CMK (cell line): Measurements from ENCODE around the gene SLC36A1.

ENCODE experiments used
- DNase-seq: peaks from one replicate; pipeline ENCODE4 v3.0.0-alpha.2; 2010; ENCODE audit warnings: low read depth

Gene SLC36A1

DNA sequence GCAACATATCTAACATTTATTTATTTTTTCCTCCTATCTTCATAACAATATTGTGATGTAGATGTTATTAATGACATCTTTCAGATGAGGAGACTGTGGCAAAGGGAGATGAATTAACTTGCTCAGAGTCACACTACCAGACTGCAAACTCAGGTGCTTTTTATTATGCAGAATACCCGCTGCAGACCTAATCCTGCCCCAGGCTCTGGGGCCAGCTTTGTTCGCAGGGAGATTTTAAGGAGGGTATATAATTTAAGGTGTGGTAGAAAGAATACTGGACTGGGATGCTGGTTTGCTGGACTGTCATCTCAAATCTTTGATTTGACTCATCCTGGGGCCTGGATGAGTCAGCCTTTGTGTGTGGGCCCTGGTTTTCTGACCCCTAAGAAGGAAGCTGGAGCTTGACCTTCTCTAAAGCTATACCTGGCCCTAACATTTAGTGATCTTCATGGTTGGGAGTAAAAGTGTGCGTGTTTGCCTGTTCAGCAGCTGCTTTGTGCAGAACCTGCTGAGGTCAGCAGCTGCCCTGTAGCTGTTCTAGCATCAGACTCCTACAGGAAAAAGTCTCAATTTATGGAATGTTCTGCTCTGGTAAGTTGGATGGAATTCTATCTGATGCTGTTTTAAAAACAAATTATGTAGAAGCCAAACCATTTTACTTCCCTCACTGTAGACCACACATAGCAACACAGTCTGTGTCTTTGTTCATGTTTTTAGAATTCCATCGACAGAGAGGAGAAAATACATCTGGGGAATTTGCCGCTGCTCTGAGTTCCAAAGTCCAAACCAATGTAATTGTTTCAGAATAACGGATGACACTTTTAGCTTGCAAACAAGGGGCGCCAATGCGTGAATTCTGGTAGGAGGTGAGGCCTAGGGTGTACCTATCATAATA is 4.5 kb downstream of the SLC36A1 start:
- DNase-seq = no peak

DNA sequence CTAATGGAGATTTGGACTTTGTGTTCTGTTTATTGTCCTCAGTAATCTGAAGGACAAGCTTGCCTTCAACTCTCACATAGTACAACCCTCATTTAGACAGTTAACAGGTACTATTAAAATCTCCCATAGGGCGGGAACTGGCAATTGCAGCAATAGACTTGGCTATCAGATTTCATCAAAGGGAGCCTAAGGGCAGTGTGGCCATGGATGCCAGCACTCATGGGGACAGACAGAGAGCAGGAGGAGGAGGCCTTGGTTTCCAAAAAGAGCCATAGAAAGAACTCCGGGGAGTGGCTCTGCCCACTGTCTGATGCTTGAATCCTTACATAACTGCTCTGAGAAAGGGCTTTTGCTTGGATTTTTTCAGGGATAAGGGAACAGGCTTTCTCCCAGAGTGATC is 6.8 kb downstream of the SLC36A1 start:
- no peak for DNase-seq

DNA sequence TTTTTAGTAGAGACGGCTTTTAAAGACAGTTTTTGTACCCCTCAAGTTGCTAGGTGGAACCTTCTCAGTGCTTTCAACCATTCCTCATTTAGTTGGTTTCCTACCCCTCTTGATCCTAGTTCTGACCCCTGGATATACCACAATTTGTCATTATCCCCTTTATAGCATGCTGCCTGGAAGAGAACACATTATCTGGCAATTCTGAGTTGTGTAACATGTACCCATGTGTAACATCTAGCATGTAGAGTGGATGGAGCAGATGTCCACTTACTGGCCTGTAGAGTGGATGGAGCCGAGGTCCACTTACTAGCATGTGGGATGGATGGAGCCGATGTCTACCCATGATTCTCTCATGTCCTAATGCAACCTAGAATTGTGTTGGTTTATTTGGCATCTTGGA is 7.5 kb downstream of the SLC36A1 start:
- no peak for DNase-seq

DNA sequence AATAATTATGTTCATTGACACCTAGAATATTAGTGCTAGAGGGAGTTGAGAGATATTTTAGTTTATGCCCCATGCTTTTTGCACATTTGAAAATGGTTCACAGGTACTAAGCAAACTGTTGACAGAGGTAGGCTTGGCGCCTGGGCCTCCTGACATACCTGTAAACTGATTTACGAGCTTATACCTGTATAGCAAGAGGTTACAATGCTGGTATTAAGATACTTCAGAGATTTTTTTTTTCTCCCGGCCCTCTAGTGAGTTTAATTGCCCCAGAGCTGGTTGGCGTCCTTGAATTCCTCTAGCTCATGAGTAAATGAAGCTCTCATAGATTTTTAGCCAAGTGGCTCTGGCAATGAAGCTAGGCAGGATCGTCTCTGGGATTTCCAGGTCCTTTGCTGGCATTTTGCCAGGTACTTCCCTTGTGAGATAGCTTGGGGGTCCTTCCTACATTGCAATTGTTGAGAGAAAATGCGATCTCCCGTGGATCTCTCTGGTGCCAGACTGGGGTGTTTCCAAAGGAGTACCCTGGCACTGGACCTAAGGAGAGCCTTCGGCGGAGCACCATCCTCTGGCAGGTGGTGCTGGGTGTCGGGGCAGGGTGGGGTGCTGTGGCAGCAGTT is 9.0 kb downstream of the SLC36A1 start:
- no peak for DNase-seq

DNA sequence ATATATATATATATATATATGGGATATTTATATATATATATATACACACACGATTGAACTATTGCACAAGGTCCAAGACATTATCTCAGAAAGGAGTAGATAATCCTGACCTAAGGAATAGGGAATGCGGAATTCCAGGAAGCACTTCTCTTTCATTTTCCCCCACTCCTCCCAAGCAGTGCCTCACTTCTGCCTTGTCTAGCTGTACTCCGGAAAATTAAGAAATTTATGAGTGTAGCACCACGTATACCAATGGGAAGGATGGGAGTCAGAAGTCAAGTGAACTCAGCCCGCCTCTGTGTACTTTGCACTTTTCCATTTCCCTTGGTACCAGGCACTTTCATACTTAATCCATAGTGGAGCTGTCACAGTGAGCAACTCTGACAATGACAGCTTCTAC is 10.9 kb downstream of the SLC36A1 start:
- no peak for DNase-seq

DNA sequence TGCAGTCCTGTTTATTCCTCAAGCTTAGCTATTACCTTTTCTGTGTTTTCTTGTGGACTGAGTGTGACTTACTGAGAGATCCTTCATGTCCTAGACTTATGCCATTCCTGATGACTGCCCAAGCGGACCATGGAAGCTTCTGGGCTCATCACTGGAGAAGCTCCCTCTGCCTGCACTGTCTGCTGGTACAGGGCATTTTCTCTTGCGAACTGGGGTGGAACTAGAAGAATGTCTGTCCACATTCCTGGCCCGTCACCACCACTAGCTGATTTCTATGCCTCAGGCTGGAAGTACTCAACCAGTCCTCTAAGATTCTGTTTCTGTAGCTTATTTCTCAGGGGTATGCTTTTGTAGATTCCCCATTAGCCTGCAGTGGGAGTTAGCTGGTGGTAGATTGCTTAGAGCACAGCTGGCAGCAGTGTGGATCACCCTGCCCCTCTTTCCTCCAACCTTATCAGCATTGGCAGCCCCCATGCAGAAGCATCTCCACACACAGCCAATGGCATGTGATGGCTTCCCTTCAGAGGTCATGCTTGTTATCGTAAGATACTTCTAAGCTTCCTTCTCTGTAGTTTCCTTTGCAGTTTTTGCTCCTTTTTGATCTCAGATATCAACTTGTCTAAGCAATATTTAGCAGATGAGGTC is 12.4 kb downstream of the SLC36A1 start:
- no peak for DNase-seq

DNA sequence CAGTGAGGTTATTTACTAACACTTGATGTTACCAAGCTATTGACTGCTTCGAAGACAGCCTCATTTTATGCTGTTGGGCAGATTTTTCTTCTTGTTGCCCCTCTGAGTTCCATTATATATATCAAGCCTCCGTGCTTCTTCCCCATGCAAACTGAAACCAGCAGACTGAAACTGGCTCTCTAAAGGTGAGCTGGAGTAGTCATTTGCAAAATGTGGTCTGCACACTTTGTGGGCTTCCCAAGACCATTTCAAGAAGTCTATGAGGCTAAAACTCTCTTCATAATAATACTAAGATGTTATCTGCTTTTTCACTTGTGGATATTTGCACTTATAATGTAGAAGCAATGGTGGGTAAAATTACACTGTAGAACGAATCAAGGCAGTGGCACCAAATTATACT is 13.9 kb downstream of the SLC36A1 start:
- DNase-seq = no peak

DNA sequence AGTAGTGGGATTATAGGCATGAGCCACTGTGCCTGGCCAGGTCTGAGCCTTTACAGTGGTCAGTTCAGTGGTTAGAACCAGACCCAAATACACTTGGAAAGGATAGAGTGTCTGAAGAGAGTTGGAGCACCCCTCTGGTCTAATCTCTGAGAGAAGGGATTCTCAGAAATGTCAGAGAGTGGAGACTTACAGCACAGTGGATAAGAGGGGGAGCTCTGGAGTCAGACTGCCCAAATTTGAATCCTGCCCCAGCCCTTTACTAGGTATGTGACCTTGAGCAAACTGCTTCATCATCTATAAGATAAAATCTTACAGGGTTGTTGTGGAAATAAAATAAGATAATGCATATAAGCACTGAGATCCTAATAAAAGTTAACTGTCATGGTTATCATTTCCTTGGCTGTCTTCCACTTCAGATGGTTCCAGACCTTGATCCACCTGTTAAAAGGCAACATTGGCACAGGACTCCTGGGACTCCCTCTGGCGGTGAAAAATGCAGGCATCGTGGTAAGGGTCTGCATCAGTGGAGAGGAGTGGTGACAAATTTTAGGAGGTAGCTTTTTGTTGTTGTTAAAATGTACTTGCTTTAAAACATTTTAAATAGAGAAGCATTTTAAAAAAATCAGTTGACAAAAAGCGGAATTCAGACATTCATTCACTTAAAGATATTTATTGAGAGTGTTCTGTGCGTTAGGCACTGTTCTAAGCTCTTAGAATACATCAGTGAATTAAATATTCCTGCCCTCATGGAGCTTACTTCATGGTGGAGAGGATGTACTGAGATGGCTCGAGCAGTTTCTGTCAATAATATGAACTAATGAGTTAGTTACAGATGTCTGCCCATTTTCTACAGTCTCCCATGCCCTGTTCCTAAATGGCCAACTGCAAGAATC is 16.0 kb downstream of the SLC36A1 start:
- no peak for DNase-seq

DNA sequence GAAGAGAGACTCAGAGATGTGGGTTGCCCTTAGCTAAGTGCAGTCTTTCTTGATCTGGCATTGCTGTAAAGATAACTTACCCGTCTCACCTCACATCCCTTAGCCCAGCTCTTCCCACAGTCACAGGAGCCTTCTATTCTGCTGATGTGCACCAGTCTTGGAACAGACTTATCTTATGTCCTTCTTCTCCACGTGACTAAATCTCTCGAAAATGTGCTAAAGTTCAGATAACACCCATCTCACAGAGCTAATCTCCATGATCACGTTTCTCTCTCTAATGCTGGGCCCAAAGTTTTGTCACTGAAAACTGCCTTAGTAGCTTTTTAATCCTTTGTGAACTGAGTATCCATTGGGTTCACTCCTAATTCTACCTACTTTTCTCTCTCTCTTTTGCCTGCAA is 16.7 kb downstream of the SLC36A1 start:
- DNase-seq = no peak

DNA sequence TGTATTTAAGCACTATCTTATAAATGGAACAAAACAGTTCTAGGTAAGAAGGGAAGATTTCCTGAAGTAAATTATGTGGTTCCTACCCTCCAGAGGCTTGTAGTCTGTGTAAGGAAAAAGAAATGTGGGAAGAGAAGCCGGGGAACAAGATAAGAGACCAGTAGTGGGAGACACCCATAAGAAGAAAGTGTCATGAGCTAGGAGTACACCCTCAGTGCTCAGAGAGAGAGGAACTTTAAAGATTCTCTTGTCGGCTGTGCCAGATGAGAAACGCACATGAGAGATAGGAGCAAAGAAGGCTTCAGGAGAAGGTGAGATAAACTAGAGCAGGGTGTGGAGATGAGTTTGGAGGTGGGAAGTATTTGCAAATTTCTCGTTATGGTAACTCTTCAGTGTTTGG is 18.1 kb downstream of the SLC36A1 start:
- DNase-seq = no peak

DNA sequence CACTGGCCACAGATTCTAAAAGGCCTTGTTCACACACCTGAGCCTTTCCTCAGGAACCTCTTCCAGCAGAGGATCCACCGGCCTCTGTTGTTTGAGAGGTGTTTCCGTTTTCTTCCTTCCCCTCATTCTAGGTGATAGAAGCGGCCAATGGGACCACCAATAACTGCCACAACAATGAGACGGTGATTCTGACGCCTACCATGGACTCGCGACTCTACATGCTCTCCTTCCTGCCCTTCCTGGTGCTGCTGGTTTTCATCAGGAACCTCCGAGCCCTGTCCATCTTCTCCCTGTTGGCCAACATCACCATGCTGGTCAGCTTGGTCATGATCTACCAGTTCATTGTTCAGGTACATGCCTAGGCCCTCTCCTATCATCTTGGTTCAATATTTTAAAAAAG is 20.2 kb downstream of the SLC36A1 start:
- DNase-seq = no peak

DNA sequence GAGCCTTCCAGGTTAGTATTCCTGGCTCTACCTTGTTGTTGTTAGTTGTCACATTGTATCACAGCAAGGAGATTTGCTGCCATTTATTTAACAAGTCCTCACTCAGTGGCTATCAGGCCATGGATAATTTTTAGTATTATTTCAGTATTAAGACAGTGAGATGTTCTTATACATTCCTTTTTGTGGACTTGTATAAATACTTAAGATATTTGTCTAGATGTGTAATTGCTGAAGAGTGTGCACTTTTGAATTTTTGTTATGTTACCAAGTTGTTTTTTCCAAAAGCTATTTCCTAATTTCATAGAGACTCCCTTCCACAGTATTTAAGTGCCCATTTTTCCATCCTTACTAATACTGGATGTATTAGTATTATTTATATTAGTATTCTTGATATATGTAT is 22.0 kb downstream of the SLC36A1 start:
- DNase-seq = no peak

DNA sequence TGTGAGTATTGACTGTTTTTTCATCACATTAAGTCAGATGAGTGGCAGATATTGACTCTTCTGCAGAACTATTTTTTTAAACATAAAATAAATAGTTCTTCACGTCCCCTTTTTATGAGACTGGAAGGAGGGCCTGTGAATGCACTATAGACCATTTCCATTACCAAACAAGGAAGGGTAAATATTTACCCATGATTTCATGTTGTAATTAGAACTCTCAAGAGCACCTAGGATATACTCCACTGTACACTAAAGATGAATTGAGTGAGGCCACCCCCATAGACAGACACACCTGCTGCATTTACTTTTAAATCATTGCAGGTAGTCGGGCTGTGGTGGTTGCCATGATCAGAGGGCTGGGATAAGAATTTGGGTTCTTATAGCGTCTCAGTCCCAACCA is 22.6 kb downstream of the SLC36A1 start:
- no peak for DNase-seq

DNA sequence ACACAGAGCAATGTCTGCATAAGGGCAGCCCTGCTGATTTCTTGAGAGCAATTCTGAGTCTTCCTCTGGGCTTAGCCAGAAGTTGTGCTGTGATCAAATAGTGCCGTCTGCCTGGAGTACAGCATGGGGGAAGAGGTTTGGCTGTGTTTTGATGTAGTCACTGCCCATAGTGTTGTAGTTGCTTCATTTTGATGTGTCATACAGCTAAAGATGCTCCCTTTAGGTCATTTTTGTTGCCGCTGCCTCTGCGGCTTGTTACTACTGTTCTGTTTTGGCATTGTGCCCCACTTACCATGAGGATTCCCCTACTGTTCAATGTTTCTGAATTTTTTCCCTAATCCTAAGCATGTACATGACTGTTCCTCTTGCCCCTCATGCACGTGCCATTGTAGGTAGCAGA is 23.0 kb downstream of the SLC36A1 start:
- DNase-seq = no peak

DNA sequence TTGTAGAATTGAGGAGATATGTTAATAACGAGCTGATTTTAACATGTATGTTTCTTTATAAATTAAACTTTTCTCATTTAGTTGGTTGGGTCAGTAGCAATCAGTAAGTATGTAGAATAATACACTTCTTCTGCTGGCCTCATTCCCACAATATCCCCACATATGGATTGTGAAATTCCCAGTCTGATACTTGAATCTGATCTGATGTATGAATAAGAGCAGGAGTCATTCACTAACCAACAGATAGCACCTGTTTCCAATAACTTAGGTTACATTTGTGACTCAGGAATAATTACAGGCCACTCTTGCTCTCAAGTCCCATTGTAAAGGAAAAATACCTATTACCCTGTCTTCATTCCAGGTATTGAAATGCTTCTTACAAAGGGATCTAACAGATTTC is 23.9 kb downstream of the SLC36A1 start:
- no peak for DNase-seq

DNA sequence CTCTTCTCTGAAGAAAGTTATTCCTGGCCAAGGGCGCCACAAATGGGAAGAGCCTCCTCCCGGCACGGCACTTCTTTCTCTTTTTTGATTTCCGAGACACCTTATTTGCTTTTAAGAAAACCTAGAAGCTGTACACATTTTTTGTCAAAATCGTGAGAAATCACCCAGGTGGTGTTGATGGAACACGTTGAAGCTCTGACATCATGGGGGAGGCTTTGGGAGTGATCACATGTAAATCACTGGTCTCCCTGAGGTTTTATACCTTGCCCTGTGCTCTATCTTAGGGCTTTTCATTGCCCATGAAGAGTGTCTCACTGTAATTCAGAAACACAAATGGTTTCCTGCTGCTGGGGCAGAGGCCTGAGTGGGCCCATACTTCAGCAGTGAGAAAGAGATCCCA is 27.4 kb downstream of the SLC36A1 start:
- DNase-seq = no peak

DNA sequence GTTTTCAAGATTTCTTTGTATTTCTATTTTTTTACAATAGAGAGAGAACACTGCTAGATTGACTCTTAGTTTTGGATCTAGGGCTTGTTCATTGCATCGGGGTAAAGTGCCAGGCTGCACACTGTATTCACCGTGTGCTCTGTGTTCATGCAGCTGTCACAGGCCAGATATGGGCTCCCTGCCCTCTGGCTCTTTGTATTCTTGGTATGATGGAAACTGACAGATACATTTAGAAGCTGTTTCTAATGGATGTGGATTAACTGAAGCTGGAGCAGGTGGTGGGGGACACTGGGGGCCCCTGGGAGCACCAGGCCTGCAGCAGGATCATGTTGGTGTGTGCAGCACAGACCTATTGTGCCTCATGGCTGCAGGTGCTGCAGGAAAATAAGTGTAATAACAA is 28.0 kb downstream of the SLC36A1 start:
- DNase-seq = no peak

DNA sequence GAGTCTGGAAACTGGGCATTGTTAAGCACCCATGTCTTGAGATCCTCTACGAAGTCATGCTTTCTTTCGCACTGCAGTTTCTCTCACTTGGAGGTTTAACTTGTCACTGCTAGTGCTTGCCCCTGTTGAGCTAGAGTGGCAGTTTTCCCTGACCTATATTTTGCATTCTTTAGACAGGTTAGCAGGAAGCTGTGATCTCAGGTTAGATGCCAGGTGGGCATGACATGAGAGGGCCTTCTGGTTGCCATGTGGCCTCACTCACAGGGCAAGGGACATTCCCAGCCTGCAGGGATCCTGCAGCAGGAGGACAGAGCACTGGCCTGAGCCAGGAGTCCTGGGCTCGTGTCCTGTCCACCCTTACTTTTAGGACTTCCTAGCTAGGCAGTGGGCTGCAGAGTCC is 28.6 kb downstream of the SLC36A1 start:
- DNase-seq = no peak

DNA sequence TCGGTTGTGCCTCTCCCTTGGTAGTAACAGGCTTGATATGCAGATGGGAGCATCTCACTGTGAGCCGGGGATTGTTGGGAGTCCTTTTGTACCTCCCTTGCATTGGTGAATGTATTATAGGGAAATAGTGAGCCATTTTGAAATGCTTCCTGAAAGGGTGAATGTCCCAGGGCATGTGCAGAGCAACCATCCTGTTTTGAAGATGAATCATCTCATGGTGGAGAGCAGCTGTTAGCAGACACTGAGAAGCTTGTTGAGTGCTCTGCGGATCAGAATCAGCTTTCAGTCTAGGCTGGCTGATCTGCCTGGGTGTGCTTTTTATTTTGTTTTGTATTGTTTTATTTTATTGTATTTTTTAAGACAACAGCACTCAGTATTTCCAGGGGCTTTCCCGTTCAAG is 29.7 kb downstream of the SLC36A1 start:
- no peak for DNase-seq

DNA sequence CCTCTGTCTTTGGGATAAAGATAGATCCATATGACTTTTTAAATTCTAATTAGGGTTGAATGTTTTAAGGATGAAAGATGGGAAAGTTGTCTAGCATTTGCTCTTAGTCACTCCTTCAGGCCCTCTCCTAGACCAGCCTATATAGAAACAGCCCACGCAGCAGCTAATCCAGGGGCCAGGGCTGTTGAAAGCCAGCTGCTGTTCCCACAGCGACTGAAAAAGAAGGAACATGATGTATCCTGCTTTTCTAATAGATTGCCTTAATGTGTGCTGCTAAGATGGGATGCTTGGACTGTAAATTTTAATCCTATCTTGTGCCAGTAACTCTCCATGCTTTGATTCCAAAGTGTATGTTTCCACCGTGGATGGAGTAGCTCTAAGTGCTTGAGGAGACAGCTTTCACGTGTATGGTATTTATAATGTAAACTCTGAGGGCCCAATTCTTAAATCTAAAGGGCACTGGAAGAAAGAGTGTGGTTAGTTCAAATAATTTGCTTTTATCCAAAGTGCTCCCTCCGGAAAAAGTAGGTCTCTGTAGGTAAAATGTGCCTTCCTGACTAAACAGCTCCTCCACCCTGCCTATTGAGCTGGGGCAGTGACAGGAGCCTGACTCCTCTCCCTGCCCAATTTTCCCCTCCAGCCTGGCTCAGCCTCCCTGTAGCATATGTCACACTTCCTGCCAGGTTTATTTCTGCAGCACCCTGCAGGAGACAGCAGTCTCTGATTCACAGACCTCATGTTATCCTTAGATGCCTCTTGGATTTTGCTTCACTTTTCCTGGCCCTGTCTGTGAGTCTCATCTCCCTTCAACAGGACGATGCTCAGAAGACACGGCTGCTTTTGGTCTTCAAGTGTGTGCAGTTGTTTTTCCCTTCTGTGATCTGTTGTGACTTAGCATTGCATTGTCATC is 33.2 kb downstream of the SLC36A1 start:
- DNase-seq = no peak

DNA sequence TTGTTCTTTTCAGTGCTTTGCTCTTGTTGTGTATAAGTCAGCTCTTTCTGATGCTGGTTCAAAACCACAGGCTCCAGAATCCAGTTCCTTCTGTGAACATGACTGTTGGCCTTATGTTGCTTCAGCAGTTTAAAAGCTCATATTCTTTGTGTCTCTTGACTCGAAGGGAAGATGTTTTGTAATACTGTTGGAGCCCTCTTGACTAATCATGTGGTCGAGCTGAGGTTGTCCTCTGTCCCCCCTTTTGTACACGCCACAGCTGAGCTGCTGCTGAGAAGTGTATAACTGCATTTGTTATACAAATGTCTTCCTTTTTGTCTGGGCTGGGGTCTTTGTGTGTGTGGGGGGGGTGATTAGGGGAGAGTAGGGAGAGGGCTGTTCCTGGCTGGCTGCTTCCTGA is 35.8 kb downstream of the SLC36A1 start:
- DNase-seq = no peak
